Testis (tissue), 2 donors: ENCODE results near the gene ITPA.

Source experiments
- CTCF ChIP-seq, 3 experiments: fragments of 450-650 bp in 2 of 3; fragments of 200-600 bp in 1 of 3; sonication (generic) in 1 of 3; IDR thresholded peaks; one replicate each; pipeline ENCODE4 v1.5.1; 2016 to 2019; ENCODE audit warnings: antibody characterized with exemption in 3 of 3, mild to moderate bottlenecking in 2 of 3, moderate library complexity in 1 of 3
- POLR2A ChIP-seq: fragments of 450-650 bp; IDR thresholded peaks from one replicate; pipeline ENCODE4 v1.6.1; 2017; ENCODE audit warnings: antibody characterized with exemption, mild to moderate bottlenecking, moderate library complexity

- TF ChIP-seq CTCF (IDR thresholded peaks at IDR 0.05) (no peak), POLR2A (no peak)
Measured at GRCh38 chr20:3239867-3240775, 30.8 kb downstream of the ITPA start.
